Stimulated activated CD8-positive, alpha-beta memory T cell treated with anti-CD3 and anti-CD28 coated beads, Interleukin-15, amount 100 ng/mL, for 4 hours (primary cell): ENCODE measurements around the gene PLA2G4D.
"Not testable (repeated sequence)": the region's sequence is repeated elsewhere in the genome, so short reads cannot be mapped to it uniquely, and the experiment has no call there.

Source experiments
- DNase-seq, 2 donors: peaks; one replicate each; pipeline ENCODE4 v3.0.0-alpha.2; 2020; ENCODE audit warnings: low read depth in 2 of 2

The PLA2G4D gene

GRCh38 chr15:42123546-42123945, 29.2 kb upstream of the PLA2G4D start:
- DNase-seq: no peak

DNA sequence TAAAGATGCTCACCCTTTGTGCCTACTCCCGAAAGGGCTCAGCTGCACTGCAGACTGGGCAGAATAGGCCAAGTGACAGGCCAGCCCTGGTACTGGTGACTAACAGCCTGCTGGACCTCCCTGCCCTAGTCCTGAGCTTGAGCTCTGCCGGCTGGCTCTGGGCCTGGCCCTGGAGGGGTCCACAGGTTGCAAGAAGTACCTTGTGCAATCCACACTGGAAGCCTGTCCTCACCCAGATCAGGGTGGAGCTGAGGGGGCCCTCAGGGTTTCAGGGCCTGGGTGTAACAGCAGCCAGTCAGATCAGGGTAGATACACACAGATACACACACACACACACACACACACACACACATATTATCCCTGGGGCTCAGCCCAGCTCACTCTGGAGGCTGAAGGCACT, 27.3 kb upstream of the PLA2G4D start:
- DNase-seq: no peak

DNA sequence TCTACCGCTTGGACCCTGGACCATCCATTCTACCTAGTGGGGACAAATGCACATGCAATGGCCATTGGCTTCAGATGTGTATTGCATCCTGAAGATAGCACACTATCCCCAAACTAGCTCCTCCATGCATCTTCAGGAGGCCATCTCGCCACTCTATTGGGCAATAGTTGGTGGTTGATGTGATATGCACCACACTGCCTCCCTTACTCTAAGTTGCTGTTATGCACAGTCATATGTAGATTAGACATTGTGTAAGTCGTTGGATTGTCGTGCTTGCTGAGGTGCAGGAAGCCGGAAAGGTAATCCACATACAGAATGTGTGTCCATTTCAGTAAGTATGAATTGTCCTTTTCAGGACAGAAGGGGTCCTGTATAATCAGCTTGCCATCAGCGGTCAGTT, 26.7 kb upstream of the PLA2G4D start:
- DNase-seq: no peak

DNA sequence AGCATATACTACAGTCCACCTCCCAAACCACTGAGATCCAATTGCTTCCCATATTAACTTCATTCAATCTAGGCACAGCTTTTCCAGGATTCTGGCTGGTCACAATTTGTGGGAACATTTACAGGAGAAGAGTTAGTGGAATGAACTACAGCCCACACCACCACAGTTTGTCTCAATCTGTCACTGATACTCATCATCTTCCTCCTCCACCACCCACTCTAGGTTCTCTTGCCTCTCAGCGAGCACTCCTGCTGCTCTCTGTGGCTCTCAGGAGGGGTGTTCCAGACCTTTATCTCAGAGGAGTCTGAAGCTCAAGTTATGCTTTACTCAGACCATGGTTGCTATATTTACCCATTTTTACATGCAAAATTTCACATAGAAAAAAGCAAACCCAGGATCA, 25.9 kb upstream of the PLA2G4D start:
- DNase-seq: no peak

GRCh38 chr15:42119446-42119760, 25.0 kb upstream of the PLA2G4D start:
- DNase-seq: no peak

- DNase-seq: no peak
These were observed 24.5 kb upstream of the PLA2G4D start for GRCh38 chr15:42118650-42119445.

- no peak for DNase-seq
These were observed 17.6 kb upstream of the PLA2G4D start for GRCh38 chr15:42111924-42112323.

DNA sequence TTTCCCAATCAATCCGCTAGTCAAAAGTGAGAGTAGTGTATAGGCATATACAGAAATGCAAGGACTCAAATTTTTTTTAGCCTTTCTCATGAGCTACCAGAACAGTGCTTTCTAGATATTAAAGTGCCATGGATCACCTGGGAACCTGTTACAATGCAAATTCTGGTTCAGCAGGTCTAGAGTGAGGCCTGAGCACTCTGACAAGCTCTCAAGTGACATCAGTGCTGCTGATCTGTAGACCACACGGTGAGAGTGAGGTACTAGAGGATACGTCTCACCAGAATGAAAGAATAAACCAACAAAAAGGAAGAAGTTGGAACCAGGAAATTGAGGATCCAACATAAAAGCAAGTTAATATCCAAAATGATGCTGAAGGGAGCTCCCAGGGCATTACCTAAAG, 16.0 kb upstream of the PLA2G4D start:
- no peak for DNase-seq

DNA sequence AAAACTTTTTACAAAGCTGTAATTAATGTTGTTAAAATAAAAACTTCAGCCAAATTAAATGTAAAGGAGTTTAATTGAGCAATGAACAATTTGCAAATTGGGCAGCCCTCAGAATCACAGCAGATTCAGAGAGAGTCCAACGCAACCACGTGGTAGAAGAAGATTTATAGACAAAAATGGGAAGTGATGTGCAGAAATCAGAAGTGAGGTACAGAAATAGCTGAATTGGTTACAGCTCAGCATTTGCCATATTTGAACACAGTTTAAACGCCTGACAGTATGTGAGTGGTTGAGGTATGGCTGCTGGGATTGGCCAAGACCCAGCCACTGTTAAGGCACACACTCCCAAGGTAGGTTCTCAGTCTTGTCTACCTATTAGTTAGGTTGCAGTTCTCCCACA, 14.4 kb upstream of the PLA2G4D start:
- DNase-seq: no peak

DNA sequence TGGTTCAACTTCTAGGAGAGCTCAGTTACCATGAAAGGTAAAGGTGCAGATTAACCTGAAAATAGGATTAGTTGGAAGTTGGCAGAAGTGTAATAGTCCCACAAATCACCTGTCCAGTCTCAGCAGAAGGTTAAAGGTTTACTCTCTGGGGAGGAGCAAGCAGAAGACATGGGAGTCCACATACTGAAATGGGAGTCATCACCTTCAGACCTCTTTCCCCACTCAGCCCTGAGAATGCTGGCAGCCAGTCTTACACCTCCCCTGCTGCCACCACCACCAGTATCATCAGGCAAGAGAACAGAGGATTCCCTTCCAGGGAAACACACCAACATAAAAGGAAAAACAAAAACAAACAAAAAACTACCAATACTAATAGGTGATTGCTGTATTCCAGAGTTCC, 13.8 kb upstream of the PLA2G4D start:
- DNase-seq: no peak

DNA sequence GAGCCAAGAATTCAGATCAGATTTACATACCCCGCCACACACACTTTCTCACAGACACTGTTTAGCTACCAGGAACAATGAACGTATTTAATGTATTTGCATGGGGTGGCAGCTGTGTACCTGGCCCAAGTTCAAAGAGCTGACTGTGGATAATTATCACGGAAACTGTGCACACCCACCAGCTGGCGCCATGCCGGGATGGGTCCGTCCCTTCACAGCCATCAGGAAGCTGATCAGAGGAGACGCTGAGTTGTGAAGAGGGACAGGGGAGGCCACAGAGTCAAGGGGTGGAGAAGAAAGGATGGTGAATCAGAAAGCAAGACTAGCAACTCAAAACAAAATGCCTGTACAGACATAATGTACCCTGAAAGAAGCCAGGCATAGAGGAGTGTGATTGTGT, 13.1 kb upstream of the PLA2G4D start:
- no peak for DNase-seq

- DNase-seq: no peak
These were observed 11.9 kb upstream of the PLA2G4D start for GRCh38 chr15:42106288-42106687.

DNA sequence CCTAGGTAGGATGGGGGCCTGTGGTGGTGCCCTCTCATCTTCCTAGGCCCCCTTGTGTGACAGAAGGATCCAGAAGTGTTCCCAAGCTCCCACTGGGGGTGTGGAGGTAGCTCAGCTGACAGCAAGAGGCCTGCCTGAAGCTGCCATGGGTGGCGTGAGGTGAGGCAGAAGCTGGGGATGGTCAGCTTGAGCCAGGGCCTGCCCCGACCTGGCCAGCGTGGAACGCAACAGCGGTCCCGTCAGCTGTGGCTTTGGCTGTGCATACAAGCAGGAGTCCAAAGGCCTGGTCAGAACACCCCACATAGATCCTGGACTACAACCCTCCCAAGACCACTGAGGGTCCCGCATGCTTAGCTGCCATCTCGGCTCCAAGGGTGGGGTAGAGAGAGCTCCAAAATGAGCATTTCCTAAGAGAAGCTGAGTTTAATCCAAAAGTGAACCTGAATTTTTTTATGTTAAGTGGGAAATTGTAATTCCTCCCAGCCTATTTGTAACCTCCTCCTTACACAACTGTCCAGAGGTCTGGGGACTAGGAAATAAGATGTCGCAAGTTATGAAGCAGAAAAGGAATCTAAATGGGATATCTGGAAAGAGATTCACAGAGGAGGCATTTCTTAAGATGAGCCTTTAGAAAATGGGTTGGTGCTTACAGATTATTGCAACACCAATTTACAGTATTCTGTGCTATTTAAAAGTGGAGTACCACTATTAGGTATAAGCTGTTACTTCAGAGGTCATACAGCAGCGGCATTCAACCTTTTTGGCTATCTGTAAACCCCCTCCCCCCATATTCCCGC, 9.9 kb upstream of the PLA2G4D start:
- no peak for DNase-seq

GRCh38 chr15:42102646-42103235, 8.4 kb upstream of the PLA2G4D start:
- no peak for DNase-seq

GRCh38 chr15:42101861-42102260, 7.5 kb upstream of the PLA2G4D start:
- DNase-seq: no peak

DNA sequence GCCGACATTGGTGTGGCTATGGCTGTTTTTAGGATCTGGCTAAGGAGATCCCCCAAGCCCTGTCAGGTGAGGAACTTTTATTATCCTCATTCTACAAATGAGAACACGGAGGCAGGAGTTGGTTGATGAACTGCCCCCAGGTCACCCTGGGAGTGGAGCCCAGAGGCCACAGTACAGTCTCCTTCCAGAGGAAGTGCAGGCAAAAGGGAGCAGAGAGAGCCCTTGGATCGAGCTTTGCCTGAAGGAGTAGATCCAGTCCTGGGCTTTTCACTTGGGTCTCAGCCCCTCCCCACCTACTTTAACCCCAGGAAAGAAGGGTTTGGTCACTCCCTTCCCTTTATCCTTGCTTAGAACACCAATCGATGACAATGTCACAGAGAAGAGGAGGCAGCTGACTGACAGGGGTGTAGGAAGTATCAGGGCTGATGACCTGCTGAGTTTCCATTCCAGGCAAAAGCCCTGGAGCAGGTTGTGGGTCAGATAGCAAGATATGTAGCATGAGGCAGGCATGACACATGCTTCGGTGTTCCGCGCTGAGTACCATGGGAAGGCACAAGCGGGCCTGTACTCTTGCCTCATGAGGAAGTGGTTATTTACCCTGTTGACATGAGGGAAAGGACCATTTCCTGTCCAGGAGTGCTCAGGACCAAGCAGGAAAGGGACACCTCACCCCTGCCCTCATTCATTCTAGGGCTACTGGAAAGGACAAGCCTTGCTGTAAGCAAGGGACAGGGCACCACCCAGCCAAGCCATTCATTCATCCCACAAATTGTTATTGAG, 5.8 kb upstream of the PLA2G4D start:
- no peak for DNase-seq

DNA sequence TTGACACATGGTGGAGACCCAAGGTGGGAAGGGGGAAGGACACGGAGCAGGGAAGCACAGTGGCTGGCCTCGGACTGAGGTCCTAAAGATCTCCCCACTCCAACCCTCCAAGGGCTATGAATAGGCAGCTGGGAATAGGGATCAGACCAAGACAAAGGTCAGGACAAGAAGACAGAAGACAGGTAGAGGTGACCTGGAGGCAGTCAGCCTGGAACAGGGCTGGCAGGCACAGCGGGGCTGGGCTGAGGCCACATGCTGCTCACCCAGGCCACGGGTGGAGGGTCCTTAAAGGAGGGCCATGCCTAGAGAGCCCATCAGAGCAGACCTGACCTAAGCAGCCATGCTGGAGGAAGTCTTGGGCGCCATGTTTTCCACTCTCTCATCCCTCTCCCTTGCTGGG, 2.7 kb upstream of the PLA2G4D start:
- DNase-seq: no peak

- DNase-seq: no peak
These were observed 396 bp downstream of the PLA2G4D start for GRCh38 chr15:42093966-42094365.

DNA sequence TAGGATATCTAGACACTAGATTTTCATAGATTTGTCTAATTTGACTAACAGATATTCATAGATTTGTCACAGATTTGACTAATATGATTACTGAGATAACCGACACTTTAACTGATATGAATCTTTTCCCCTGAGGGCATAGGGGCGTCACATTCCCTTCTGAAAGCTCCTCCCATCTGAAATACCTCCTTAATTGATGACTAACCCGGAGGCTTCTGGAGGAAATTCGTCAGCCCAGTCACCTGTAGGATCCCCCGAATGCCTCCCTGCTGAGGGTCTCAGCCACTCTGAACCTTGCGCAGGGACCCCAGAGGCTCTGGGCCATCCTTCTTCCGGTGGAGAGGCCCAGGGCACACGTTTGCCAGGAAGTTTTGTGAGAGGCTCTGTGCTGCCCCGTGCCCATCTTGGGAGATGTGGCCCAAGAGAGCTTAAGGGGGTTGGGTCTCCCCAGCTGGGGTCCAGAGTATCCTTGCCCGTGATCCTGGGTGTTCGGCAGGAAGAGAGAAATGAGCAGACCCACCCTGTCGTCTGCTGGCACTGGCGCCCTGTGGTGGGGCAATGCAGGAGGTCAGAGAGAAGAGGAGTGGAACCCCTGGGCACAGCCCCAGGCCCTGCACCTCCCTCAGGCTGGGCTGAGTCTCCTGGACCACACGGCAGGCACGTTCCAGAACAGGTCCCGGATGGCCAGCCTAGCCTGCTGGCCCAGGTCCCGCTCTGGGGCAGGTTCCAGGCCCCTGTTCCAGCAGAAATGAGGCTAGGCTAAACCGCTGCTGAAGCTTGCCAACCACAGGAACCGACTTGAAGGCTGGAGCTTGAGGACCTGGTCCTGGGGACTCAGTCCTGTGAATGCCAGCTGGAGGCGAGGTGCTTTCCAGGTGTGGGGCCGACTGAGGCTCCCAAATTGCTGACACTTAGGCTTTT, 1.7 kb downstream of the PLA2G4D start:
- no peak for DNase-seq

GRCh38 chr15:42091753-42092397, 2.5 kb downstream of the PLA2G4D start:
- not testable (repeated sequence) for DNase-seq

- no peak for DNase-seq
These were observed 3.6 kb downstream of the PLA2G4D start for GRCh38 chr15:42090781-42091180.
